Thyroid gland (tissue), 4 donors: ENCODE data around the gene MED9. TPM values are rescaled to one million over a fixed set of nuclear protein-coding genes. Genes with fewer than 3 reads are reported as not detected.
A peak's percentile ranks its signal among the peaks of the same experiment; 100 is the strongest.

ENCODE experiments used
- DNase-seq, 2 donors: peaks; one replicate each; pipeline ENCODE4 v3.0.0-alpha.2; 2019
- H3K27ac ChIP-seq, 3 donors: fragments of 200-600 bp; sonication (generic); 1 replicate in 2 of 3; 2 replicates in 1 of 3; pipeline ENCODE4 v1.5.1; 2016 to 2019; ENCODE audit warnings: mild to moderate bottlenecking in 1 of 3, moderate library complexity in 1 of 3
- H3K27me3 ChIP-seq: fragments of 200-600 bp; sonication (generic); one replicate; pipeline ENCODE4 v1.5.1; 2019
- H3K36me3 ChIP-seq, 2 donors: fragments of 200-600 bp; sonication (generic); one replicate each; pipeline ENCODE4 v1.5.1; 2016 to 2019
- H3K4me1 ChIP-seq, 2 donors: fragments of 200-600 bp; sonication (generic); one replicate each; pipeline ENCODE4 v1.5.1; 2017 to 2019
- H3K4me3 ChIP-seq, 3 donors: fragments of 200-600 bp; sonication (generic); replicated peaks in 1 of 3; 1 replicate in 2 of 3; 2 replicates in 1 of 3; pipeline ENCODE4 v1.5.1; 2016; ENCODE audit warnings: mild to moderate bottlenecking in 1 of 3
- H3K9me3 ChIP-seq: fragments of 200-600 bp; sonication (generic); one replicate; pipeline ENCODE4 v1.5.1; 2017
- CTCF ChIP-seq, 6 experiments: fragments of 200-600 bp in 3 of 6; fragments of 450-650 bp in 3 of 6; sonication (generic) in 3 of 6; IDR thresholded peaks; one replicate each; pipeline ENCODE4 v1.5.1; 2016 to 2019; ENCODE audit warnings: antibody characterized with exemption in 6 of 6, mild to moderate bottlenecking in 2 of 6, inconsistent platforms in 1 of 6, moderate library complexity in 1 of 6
- POLR2A ChIP-seq, 2 donors: fragments of 450-650 bp; IDR thresholded peaks; one replicate each; pipeline ENCODE4 v1.6.1; 2017; ENCODE audit warnings: antibody characterized with exemption in 2 of 2, mild to moderate bottlenecking in 2 of 2, moderate library complexity in 1 of 2
- WGBS, 2 donors: methylation state at CpG; one replicate each; pipeline ENCODE4 v1.1.5; 2017; 5-methylcytosine and 5-hydroxymethylcytosine counted together
- intact Hi-C: fragments of 100-400 bp; cut with DNase I; formaldehyde crosslinking; loops from one replicate; pipeline ENCODE4 v1.15.1; 2023
- total RNA-seq, 4 donors: library from RNA; depleted of rRNA; stranded (reverse); fragments of >200 nt; gene quantifications; one replicate each; pipeline ENCODE4 v1.2.3, GENCODE V29; 2016

MED9 gene
- total RNA-seq, 4 donors from 2014 or later, result 27.9 to 35.4 (median 30.8) TPM

GRCh38 chr17:17518951-17519350 lies 42.2 kb downstream of the MED9 start:
- H3K27ac ChIP-seq, result no peak overlapping the region
- DNase-seq, result no peak
- WGBS, 2 donors, result 85 to 95% methylated on average over 5 of the region's 5 CpGs
- intact Hi-C loops, result no loop called here
- no peak overlapping the region for H3K4me3 ChIP-seq
- no peaks in the 10 kb centered on the region for H3K9me3 ChIP-seq
- H3K4me1 ChIP-seq, result peaks cover 0 to 7% of the 10 kb centered on the region in 2 donors
- H3K36me3 ChIP-seq, result no peaks in the 10 kb centered on the region
- TF ChIP-seq CTCF (IDR thresholded peaks at IDR 0.05) (no peak), POLR2A (IDR thresholded peaks at IDR 0.05) (no peak)
- no peaks in the 10 kb centered on the region for H3K27me3 ChIP-seq

GRCh38 chr17:17519886-17520285 lies 43.1 kb downstream of the MED9 start:
- 93 to 100% methylated on average over 1 to 5 of the region's 10 CpGs for WGBS, 2 donors
- Histone ChIP-seq H3K36me3 (no peaks in the 10 kb centered on the region), H3K9me3 (no peaks in the 10 kb centered on the region), H3K27ac (no peak overlapping the region), H3K4me1 (peaks cover 0 to 7% of the 10 kb centered on the region in 2 donors), H3K27me3 (no peaks in the 10 kb centered on the region), H3K4me3 (no peak overlapping the region)
- TF ChIP-seq CTCF (IDR thresholded peaks at IDR 0.05) (no peak), POLR2A (IDR thresholded peaks at IDR 0.05) (no peak)
- no peak for DNase-seq
- intact Hi-C loops, result no loop called here

GRCh38 chr17:17520599-17521232 lies 43.9 kb downstream of the MED9 start:
- H3K9me3 ChIP-seq, result no peaks in the 10 kb centered on the region
- intact Hi-C loops, result no loop called here
- no peak for DNase-seq
- TF ChIP-seq POLR2A (IDR thresholded peaks at IDR 0.05) (no peak), CTCF (IDR thresholded peaks at IDR 0.05) (no peak)
- H3K27me3 ChIP-seq, result no peaks in the 10 kb centered on the region
- 91 to 100% methylated on average over 4 to 22 of the region's 22 CpGs for WGBS, 2 donors
- H3K36me3 ChIP-seq, result no peaks in the 10 kb centered on the region
- no peak overlapping the region for H3K27ac ChIP-seq
- H3K4me3 ChIP-seq, result no peak overlapping the region
- peaks cover 0 to 7% of the 10 kb centered on the region in 2 donors for H3K4me1 ChIP-seq

- Histone ChIP-seq H3K9me3 (no peaks in the 10 kb centered on the region), H3K27ac (peak overlapping the region in 1 of 3 donors; percentile 30), H3K4me1 (peaks cover 4 to 25% of the 10 kb centered on the region in 2 donors), H3K36me3 (no peaks in the 10 kb centered on the region), H3K27me3 (no peaks in the 10 kb centered on the region), H3K4me3 (no peak overlapping the region)
- 53 to 67% methylated on average over 13 to 14 of the region's 14 CpGs for WGBS, 2 donors
- intact Hi-C loops, result no loop called here
- TF ChIP-seq POLR2A (IDR thresholded peaks at IDR 0.05), result no peak
- TF ChIP-seq CTCF (IDR thresholded peaks at IDR 0.05), result peak in 3 of 6 experiments; percentile 4 to 11 (median 8)
- peak; percentile 79 to 80 for DNase-seq
Observed at GRCh38 chr17:17523001-17523730, 46.4 kb downstream of the MED9 start.
